Heart right ventricle (tissue), 16 donors: Measurements from ENCODE around the gene LHPP. TPM values are rescaled to one million over a fixed set of nuclear protein-coding genes. Genes with fewer than 3 reads are reported as not detected.

Source experiments
- ATAC-seq, 8 donors: fragments of 200-7000 bp; cut with Tn5 transposase; one replicate each; pipeline ENCODE4 v1.9.1; 2020; ENCODE audit warnings: mild to moderate bottlenecking in 8 of 8, moderate library complexity in 8 of 8, moderate number of reproducible peaks in 1 of 8
- DNase-seq, 2 donors: peaks; one replicate each; pipeline ENCODE4 v3.0.0-alpha.2; 2020
- H3K27ac ChIP-seq, 10 donors: fragments of 200-600 bp; sonication (generic) in 2 of 10; one replicate each; pipeline versions ENCODE4 v1.5.0 to v1.8.0; 2020 to 2022; ENCODE audit warnings: mild to moderate bottlenecking in 3 of 10
- H3K27me3 ChIP-seq, 7 donors: fragments of 200-600 bp; one replicate each; pipeline ENCODE4 v1.8.0; 2021 to 2022; ENCODE audit warnings: mild to moderate bottlenecking in 2 of 7
- H3K36me3 ChIP-seq, 9 donors: fragments of 200-600 bp; sonication (generic) in 1 of 9; one replicate each; pipeline versions ENCODE4 v1.5.0 to v1.8.0; 2020 to 2022; ENCODE audit warnings: mild to moderate bottlenecking in 2 of 9
- H3K4me1 ChIP-seq, 9 donors: fragments of 200-600 bp; sonication (generic) in 1 of 9; one replicate each; pipeline versions ENCODE4 v1.5.0 to v1.8.0; 2020 to 2022; ENCODE audit warnings: mild to moderate bottlenecking in 4 of 9
- H3K4me3 ChIP-seq, 10 donors: fragments of 200-600 bp; sonication (generic) in 2 of 10; one replicate each; pipeline versions ENCODE4 v1.5.0 to v1.8.0; 2020 to 2022; ENCODE audit warnings: mild to moderate bottlenecking in 7 of 10, moderate library complexity in 2 of 10
- H3K9me3 ChIP-seq, 11 donors: fragments of 200-600 bp in 10 of 11; sonication (generic) in 2 of 11; one replicate each; pipeline versions ENCODE4 v1.5.0 to v1.8.0; 2013 to 2022; ENCODE audit warnings: mild to moderate bottlenecking in 2 of 11, control low read depth in 1 of 11, moderate library complexity in 1 of 11
- CTCF ChIP-seq, 9 donors: fragments of 200-600 bp; sonication (generic) in 2 of 9; IDR thresholded peaks; one replicate each; pipeline versions ENCODE4 v1.5.0 to v1.8.0; 2021 to 2022; ENCODE audit warnings: antibody characterized with exemption in 9 of 9, mild to moderate bottlenecking in 5 of 9, moderate library complexity in 1 of 9
- WGBS, 2 donors: extraction: QIAGEN DNeasy Blood & Tissue Kit; methylation state at CpG; one replicate each; pipeline ENCODE4 v1.1.7; 2013; ENCODE audit warnings: inconsistent platforms in 1 of 2; 5-methylcytosine and 5-hydroxymethylcytosine counted together
- intact Hi-C, 10 donors: fragments of 100-400 bp; cut with DNase I; formaldehyde crosslinking; loops; one replicate each; pipeline versions ENCODE4 v1.11.1 to v1.14.2; 2022
- polyA plus RNA-seq, 2 donors: library from polyadenylated mRNA; stranded (reverse); fragments of 200-250 nt; gene quantifications; one replicate each; pipeline ENCODE4 v1.2.3, GENCODE V29; 2013
- total RNA-seq, 10 donors: library from RNA; stranded (reverse); fragmentation: NEBNext Ultra II Directional in 3 of 10; extraction: Animal tissue kit (Norgen Biotek cat#: 25700) in 3 of 10; gene quantifications; one replicate each; pipeline versions ENCODE4 v1.2.1 to v1.2.4, GENCODE V29; 2021 to 2023
- donor health status: Arrhythmogenic right ventricular cardiomyopathy.
- donor health status: ischemic (EF 13 %, LVEDD 7.1; RV severe dilation, severe dysfunction).
- donor health status: healthy with polysubstance abuse.
- donor health status: DM: no; HTN: yes; CAD: no.
- donor health status: DM: no; HTN: no; CAD: no.
- donor health status: ischemic (EF 25% LVEDD 6.9; RV normal size, moderate dysfunction).
- donor health status: ischemic (EF 25% LVEDD 5.7; RV mildly dilated, moderate dysfunction).
- donor health status: healthy.
- donor health status: DM: yes; HTN: yes; CAD: no.
- donor health status: Ischemic cardiomyopathy.
- donor health status: ischemic (EF 35%, LVEDD 5.7; RV mildly dilated, moderate dysfunction).
- donor health status: nonischemic (EF 11% LVEDD 7.7; RV severe dilation, severe dysfunction).
- donor health status: DM: yes; HTN: yes; CAD: no.
- donor health status: PGD.
- donor health status: ischemic (EF 29% LVEDD 5.4; RV normal size, mild dysfunction).
- donor health status: nonischemic (EF 23%, LVEDD 6.1; RV moderate dilation, normal function).

LHPP gene
- total and polyA plus RNA-seq, 12 donors: 4.2 to 20.5 (median 11.7) TPM

- 85 to 89% methylated on average over 13 of the region's 13 CpGs for WGBS, 2 donors
- no peak overlapping the region for H3K4me3 ChIP-seq
- DNase-seq (peak in 1 of 2 donors; percentile 16), ATAC-seq (no peak)
- intact Hi-C loops: loop anchor here in 6 of 10 donors (5.0 kb wide), 3 partner anchors 57 to 97 kb away; partner anchors contain the start of gene FAM53B (in 3 of the 6)
- peak overlapping the region; percentile 38 to 91 (median 78) for H3K27ac ChIP-seq
- no peaks in the 10 kb centered on the region for H3K9me3 ChIP-seq
- no peaks in the 10 kb centered on the region for H3K27me3 ChIP-seq
- TF ChIP-seq CTCF (IDR thresholded peaks at IDR 0.05): no peak
- H3K36me3 ChIP-seq: peaks cover 0 to 9% (median 0%) of the 10 kb centered on the region in 9 donors
- H3K4me1 ChIP-seq: peaks cover 70 to 100% (median 100%) of the 10 kb centered on the region in 9 donors
Observed at GRCh38 chr10:124645467-124646095, 184.0 kb downstream of the LHPP start.

GRCh38 chr10:124646483-124647352 is 185.1 kb downstream of the LHPP start:
- H3K4me3 ChIP-seq: no peak overlapping the region
- DNase-seq (peak; percentile 79 to 83), ATAC-seq (peak; percentile 16 to 67 (median 38))
- H3K27me3 ChIP-seq: no peaks in the 10 kb centered on the region
- H3K9me3 ChIP-seq: no peaks in the 10 kb centered on the region
- peaks cover 0 to 9% (median 0%) of the 10 kb centered on the region in 9 donors for H3K36me3 ChIP-seq
- WGBS, 2 donors: 60 to 65% methylated on average over 19 of the region's 19 CpGs
- peak overlapping the region; percentile 38 to 91 (median 78) for H3K27ac ChIP-seq
- no peak for TF ChIP-seq CTCF (IDR thresholded peaks at IDR 0.05)
- H3K4me1 ChIP-seq: peaks cover 69 to 100% (median 99%) of the 10 kb centered on the region in 9 donors
- intact Hi-C loops: loop anchor here in 6 of 10 donors (5.0 kb wide), 3 partner anchors 56 to 96 kb away; partner anchors contain the start of gene FAM53B (in 3 of the 6)

DNA sequence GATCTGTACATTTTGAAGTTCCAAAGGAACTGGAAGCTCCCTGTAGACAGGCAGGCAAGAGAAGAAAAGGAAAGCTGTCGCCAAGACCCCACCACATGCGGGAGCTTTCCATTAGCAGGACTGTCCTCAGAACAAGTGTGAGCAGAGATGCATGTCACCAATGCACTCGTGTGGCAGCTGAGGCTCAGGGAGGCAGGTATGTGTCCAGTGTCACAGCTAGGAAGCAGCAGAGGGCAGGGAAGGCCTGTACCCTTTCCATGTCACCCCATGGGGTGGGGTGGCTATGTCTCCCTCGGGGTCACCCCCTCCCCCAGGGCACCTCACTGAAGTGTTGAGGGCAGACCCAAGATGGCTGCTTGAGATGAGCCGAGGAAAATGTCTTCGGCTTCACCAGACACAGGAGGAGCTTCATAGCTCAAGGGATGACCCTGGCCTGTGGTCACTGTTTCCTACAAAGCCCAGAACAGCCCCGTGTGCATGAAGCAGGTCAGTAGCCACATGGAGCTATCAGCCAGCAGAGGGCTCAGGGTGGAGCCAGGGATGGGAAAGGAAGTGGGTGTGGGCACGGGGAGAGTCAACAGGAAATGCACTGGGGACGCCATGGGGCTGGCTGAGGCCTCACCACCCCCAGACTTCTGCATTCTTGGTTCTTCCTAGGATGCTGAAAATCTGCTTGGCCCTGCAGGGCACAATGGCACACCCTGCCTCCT is 186.0 kb downstream of the LHPP start:
- peak in 7 of 8 donors; percentile 25 to 76 (median 55) for ATAC-seq
- Histone ChIP-seq H3K27me3 (no peaks in the 10 kb centered on the region), H3K9me3 (no peaks in the 10 kb centered on the region), H3K36me3 (peaks cover 0 to 5% (median 0%) of the 10 kb centered on the region in 9 donors), H3K27ac (peak overlapping the region; percentile 46 to 91 (median 78)), H3K4me3 (no peak overlapping the region), H3K4me1 (peaks cover 72 to 100% (median 99%) of the 10 kb centered on the region in 9 donors)
- peak; percentile 64 to 65 for DNase-seq
- WGBS, 2 donors: 57 to 67% methylated on average over 9 of the region's 9 CpGs
- intact Hi-C loops: loop anchor here in 7 of 10 donors (2.0 to 5.0 kb wide), 4 partner anchors 55 to 95 kb away; partner anchors contain the start of gene FAM53B (in 3 of the 7)
- TF ChIP-seq CTCF (IDR thresholded peaks at IDR 0.05): peak in 6 of 9 donors; percentile 16 to 52 (median 32)
